PC-3 (cell line): ENCODE data around the gene AFMID.

Experiments
- CTCF ChIP-seq: fragments of 300-600 bp; sonication (generic); conservative IDR thresholded peaks from 2 replicates; pipeline ENCODE4 v1.5.1; 2017; ENCODE audit warnings: antibody characterized with exemption, low read depth, mild to moderate bottlenecking, low read length
- EZH2 ChIP-seq: fragments of 300-600 bp; sonication (generic); IDR thresholded peaks from one replicate; pipeline ENCODE4 v1.6.1; 2017; ENCODE audit warnings: antibody characterized with exemption, mild to moderate bottlenecking, low read length; ENCODE audit not compliant: unreplicated experiment

DNA sequence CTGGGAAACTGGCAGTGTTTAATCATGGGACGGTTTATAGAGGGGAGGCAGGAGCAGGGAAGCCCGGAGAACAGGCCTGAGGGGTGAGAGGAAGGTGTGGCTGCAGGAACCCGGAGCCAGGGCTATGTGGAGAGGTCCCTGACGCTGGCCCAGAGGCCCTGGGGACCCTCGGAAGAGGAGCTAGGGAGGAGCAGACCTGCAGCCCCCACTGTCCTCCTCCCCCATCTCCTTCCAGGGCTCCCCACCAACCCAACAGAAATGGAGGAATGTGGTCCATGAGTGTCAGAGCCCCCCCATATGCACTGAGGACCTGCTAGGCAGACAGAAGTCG is 64.6 kb downstream of the AFMID start:
- no peak for TF ChIP-seq CTCF
- no peak for TF ChIP-seq EZH2
